KMS-11 (cell line): Measurements from ENCODE around the gene GLOD4.

Experiments used
- H2AFZ ChIP-seq: fragments of 200-600 bp; sonication (generic); 2 replicates; pipeline ENCODE4 v1.6.1; 2016; ENCODE audit warnings: antibody characterized with exemption, mixed run types, low read depth
- H3K27ac ChIP-seq: fragments of 200-600 bp; sonication (generic); 2 replicates; pipeline ENCODE4 v1.6.1; 2016; ENCODE audit warnings: mild to moderate bottlenecking, mixed run types
- H3K27me3 ChIP-seq: fragments of 200-600 bp; sonication (generic); 2 replicates; pipeline ENCODE4 v1.6.1; 2017; ENCODE audit warnings: mild to moderate bottlenecking, low read depth, mixed run types, moderate library complexity; ENCODE audit not compliant: insufficient read depth
- H3K36me3 ChIP-seq: fragments of 200-600 bp; sonication (generic); 2 replicates; pipeline ENCODE4 v1.6.1; 2017; ENCODE audit warnings: mild to moderate bottlenecking, mixed run types; ENCODE audit not compliant: insufficient read depth
- H3K4me1 ChIP-seq: fragments of 200-600 bp; sonication (generic); 2 replicates; pipeline ENCODE4 v1.6.1; 2016; ENCODE audit warnings: mild to moderate bottlenecking, low read depth, mixed run types; ENCODE audit not compliant: poor library complexity, severe bottlenecking
- H3K4me2 ChIP-seq: fragments of 200-600 bp; sonication (generic); 2 replicates; pipeline ENCODE4 v1.7.0; 2016; ENCODE audit warnings: mild to moderate bottlenecking, mixed run types
- H3K4me3 ChIP-seq: fragments of 200-600 bp; sonication (generic); IDR thresholded peaks from 2 replicates; pipeline ENCODE4 v1.6.1; 2017; ENCODE audit warnings: low read depth, low read length, mixed read lengths; ENCODE audit not compliant: insufficient read depth
- H3K79me2 ChIP-seq: fragments of 200-600 bp; sonication (generic); 2 replicates; pipeline ENCODE4 v1.6.1; 2016; ENCODE audit warnings: low read depth, mixed run types; ENCODE audit not compliant: insufficient read depth
- H3K9ac ChIP-seq: fragments of 200-600 bp; sonication (generic); 2 replicates; pipeline ENCODE4 v1.6.1; 2016; ENCODE audit warnings: mild to moderate bottlenecking, mixed run types
- H4K20me1 ChIP-seq: fragments of 200-600 bp; sonication (generic); 2 replicates; pipeline ENCODE4 v1.6.1; 2016; ENCODE audit warnings: mild to moderate bottlenecking, mixed run types; ENCODE audit not compliant: insufficient read depth
- TF ChIP-seq, protein P1 (sequence below): fragments of 200-600 bp; sonication (generic); conservative IDR thresholded peaks from 2 replicates; pipeline ENCODE4 v1.6.1; 2017; ENCODE audit warnings: low read depth, mild to moderate bottlenecking, antibody characterized with exemption, low read length, moderate library complexity, mixed read lengths

The GLOD4 gene

DNA sequence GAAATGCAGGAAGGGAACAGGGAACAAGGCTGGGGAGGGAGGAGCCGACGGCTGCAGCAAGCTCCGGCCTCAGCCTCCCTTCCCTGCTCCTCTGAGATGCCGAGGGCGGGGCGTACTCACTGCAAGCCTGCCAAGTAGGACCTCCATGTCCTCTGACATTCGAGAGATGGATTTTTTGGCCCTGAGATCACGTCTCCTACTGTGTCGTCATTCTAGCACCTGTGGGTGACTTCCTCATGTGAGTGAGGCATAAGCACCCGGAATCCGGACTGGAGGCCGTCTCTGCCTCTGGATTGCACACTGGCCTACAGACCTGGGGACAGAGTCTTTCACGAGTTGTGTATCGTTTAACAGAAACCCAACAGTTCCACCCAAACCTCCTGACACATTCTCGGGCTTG, 14.5 kb upstream of the GLOD4 start:
- no peaks in the 10 kb centered on the region for H3K79me2 ChIP-seq
- H3K27me3 ChIP-seq: peaks cover 6% of the 10 kb centered on the region; the same call in 1 of the 2 replicates
- no peaks in the 10 kb centered on the region for H3K4me1 ChIP-seq
- H3K36me3 ChIP-seq: no peaks in the 10 kb centered on the region
- H3K27ac ChIP-seq: no peak overlapping the region
- H2AFZ ChIP-seq: no peak overlapping the region
- TF ChIP-seq, protein P1, sequence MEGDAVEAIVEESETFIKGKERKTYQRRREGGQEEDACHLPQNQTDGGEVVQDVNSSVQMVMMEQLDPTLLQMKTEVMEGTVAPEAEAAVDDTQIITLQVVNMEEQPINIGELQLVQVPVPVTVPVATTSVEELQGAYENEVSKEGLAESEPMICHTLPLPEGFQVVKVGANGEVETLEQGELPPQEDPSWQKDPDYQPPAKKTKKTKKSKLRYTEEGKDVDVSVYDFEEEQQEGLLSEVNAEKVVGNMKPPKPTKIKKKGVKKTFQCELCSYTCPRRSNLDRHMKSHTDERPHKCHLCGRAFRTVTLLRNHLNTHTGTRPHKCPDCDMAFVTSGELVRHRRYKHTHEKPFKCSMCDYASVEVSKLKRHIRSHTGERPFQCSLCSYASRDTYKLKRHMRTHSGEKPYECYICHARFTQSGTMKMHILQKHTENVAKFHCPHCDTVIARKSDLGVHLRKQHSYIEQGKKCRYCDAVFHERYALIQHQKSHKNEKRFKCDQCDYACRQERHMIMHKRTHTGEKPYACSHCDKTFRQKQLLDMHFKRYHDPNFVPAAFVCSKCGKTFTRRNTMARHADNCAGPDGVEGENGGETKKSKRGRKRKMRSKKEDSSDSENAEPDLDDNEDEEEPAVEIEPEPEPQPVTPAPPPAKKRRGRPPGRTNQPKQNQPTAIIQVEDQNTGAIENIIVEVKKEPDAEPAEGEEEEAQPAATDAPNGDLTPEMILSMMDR: no peak
- H3K4me3 ChIP-seq: no peak overlapping the region
- no peaks in the 10 kb centered on the region for H4K20me1 ChIP-seq
- no peak overlapping the region for H3K4me2 ChIP-seq
- no peak overlapping the region for H3K9ac ChIP-seq

DNA sequence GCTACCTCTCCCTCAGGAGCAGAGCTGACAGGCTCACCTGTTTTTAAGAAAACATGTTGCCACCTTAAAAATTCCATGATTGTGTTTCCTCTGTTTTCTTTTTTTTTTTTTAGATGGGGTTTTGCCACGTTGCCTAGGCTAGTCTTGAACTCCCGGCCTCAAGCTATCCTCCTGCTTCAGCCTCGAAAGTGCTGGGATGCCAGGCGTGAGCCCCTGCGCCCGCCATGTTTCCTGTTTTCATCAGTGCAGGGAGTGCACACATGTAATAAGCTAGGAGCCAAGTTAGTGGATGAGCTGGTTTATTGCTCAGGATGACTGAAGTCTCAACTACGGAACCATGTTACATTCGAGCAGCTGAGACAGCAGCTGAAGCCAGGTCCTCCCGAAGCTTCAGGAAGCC, 13.6 kb upstream of the GLOD4 start:
- H3K27ac ChIP-seq: no peak overlapping the region
- peaks cover 4% of the 10 kb centered on the region; the same call in 1 of the 2 replicates for H3K27me3 ChIP-seq
- no peaks in the 10 kb centered on the region for H3K4me1 ChIP-seq
- TF ChIP-seq, protein P1: no peak
- H4K20me1 ChIP-seq: no peaks in the 10 kb centered on the region
- no peaks in the 10 kb centered on the region for H3K36me3 ChIP-seq
- no peaks in the 10 kb centered on the region for H3K79me2 ChIP-seq
- no peak overlapping the region for H3K4me3 ChIP-seq
- no peak overlapping the region for H3K4me2 ChIP-seq
- no peak overlapping the region for H2AFZ ChIP-seq
- no peak overlapping the region for H3K9ac ChIP-seq

DNA sequence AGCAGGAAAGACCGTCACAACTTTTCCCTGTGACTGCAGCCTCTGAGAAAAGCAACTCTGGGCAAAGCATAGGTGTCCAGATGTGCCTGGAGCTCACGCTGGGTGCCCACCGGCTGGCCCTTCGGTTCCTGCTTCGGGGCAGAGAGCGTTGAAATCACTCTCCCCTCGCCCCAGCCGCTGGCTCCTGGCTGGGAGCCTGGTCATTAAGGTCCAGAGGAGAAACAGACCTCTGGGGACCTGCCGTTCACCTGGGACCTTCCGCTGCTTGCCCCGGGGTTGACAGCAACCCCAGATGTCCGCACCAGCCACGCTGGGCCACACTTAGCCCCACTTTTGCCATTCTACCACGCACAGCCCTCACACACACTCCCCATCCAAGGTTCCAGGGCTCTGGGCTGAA, 13.2 kb upstream of the GLOD4 start:
- no peaks in the 10 kb centered on the region for H3K79me2 ChIP-seq
- H3K27ac ChIP-seq: no peak overlapping the region
- no peaks in the 10 kb centered on the region for H3K4me1 ChIP-seq
- H3K4me3 ChIP-seq: no peak overlapping the region
- peaks cover 4% of the 10 kb centered on the region; the same call in 1 of the 2 replicates for H3K27me3 ChIP-seq
- no peak overlapping the region for H2AFZ ChIP-seq
- no peaks in the 10 kb centered on the region for H4K20me1 ChIP-seq
- no peak overlapping the region for H3K4me2 ChIP-seq
- TF ChIP-seq, protein P1: no peak
- no peaks in the 10 kb centered on the region for H3K36me3 ChIP-seq
- no peak overlapping the region for H3K9ac ChIP-seq

DNA sequence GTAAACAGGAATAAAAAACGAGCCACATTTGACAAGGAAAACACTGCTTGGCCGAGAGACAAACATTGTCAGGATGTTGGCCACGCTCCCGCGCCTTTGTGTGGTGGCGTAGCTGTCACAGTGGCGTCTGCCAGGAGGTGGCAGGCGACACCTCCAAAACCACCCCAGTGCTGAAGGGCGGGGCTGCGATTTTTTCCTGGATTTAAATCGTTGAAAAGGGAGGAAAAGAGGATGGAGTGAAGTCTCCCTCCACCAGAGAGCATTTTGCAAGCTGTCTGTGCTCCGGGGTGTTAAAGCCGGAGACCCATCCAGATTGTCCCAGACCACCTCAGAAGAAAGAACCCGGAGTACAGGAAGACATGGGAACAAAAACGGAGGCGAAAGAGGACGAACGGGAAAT, 12.8 kb upstream of the GLOD4 start:
- Histone ChIP-seq H3K9ac (no peak overlapping the region), H3K27ac (no peak overlapping the region), H3K36me3 (no peaks in the 10 kb centered on the region), H4K20me1 (no peaks in the 10 kb centered on the region), H3K79me2 (no peaks in the 10 kb centered on the region), H3K4me1 (no peaks in the 10 kb centered on the region), H3K27me3 (0 out of 2 replicates have a peak, but pooled peaks cover 4% of the 10 kb centered on the region), H3K4me3 (no peak overlapping the region), H3K4me2 (no peak overlapping the region), H2AFZ (no peak overlapping the region)
- TF ChIP-seq, protein P1: no peak
